Endothelial cell of umbilical vein (primary cell): ENCODE data around the gene SYT7. TPM values are rescaled to one million over a fixed set of nuclear protein-coding genes. Genes with fewer than 3 reads are reported as not detected.

Source experiments
- BruUV-seq: library from RNA; stranded (reverse); fragments of 400-500 nt; replicated peaks from 2 replicates; lab custom pipeline; 2021; lab: Mats Ljungman, UMichigan
- CTCF ChIA-PET: fragments of 300-600, 350-600 bp; sonication (Branson Sonifier 250); formaldehyde crosslinking; loops from one replicate; lab custom pipeline; 2021; ENCODE audit warnings: antibody characterized with exemption, inconsistent platforms; lab: Charles Lee
- POLR2A ChIA-PET: fragments of 300-600, 350-600 bp; sonication (Branson Sonifier 250); formaldehyde crosslinking; loops from one replicate; lab custom pipeline; 2021; ENCODE audit warnings: antibody characterized with exemption, inconsistent platforms; lab: Charles Lee
- DNase-seq: peaks from one replicate; pipeline ENCODE4 v3.0.0-alpha.2; 2011; ENCODE audit warnings: low read depth, low spot score
- FAIRE-seq: peaks from 2 replicates; lab custom pipeline; 2011; peaks lifted over from hg19 to GRCh38; lab: Jason Lieb, UNC
- H2AFZ ChIP-seq: 2 replicates; pipeline ENCODE4 v1.6.0; 2012; ENCODE audit warnings: low read depth, low read length, control low read depth, inconsistent platforms
- H3K27ac ChIP-seq: 2 replicates; pipeline ENCODE4 v1.5.1; 2011; ENCODE audit warnings: low read depth, mild to moderate bottlenecking, control low read depth, low read length, moderate library complexity; ENCODE audit not compliant: insufficient read depth
- H3K27me3 ChIP-seq, 2 experiments: 2 replicates each; pipeline versions ENCODE4 v1.6.0 to v1.6.1; 2011; ENCODE audit warnings: low read length in 2 of 2, mixed read lengths in 1 of 2; ENCODE audit not compliant: control insufficient read depth in 2 of 2, insufficient read depth in 2 of 2
- H3K36me3 ChIP-seq, 2 experiments: 2 replicates in 1 of 2; 3 replicates in 1 of 2; pipeline ENCODE4 v1.5.1; 2011; ENCODE audit warnings: low read length in 2 of 2, mild to moderate bottlenecking in 1 of 2, moderate library complexity in 1 of 2; ENCODE audit not compliant: control insufficient read depth in 2 of 2, insufficient read depth in 2 of 2; ENCODE audit errors: extremely low read depth in 1 of 2
- H3K4me1 ChIP-seq: 3 replicates; pipeline ENCODE4 v1.5.1; 2011; ENCODE audit warnings: mild to moderate bottlenecking, low read length; ENCODE audit not compliant: control insufficient read depth, insufficient read depth; ENCODE audit errors: extremely low read depth
- H3K4me2 ChIP-seq: 2 replicates; pipeline ENCODE4 v1.6.1; 2011; ENCODE audit warnings: low read length, control low read depth, mixed read lengths; ENCODE audit not compliant: insufficient read depth
- H3K4me3 ChIP-seq, 3 experiments: fragments of 200-600 bp in 1 of 3; sonication (generic), shearing (Covaris generic) in 1 of 3; replicated peaks in 1 of 3; 2 replicates each; pipeline ENCODE4 v1.5.1; 2011 to 2016; ENCODE audit warnings: control low read depth in 3 of 3, low read length in 3 of 3, mild to moderate bottlenecking in 2 of 3, inconsistent platforms in 1 of 3, low read depth in 1 of 3, moderate library complexity in 1 of 3; ENCODE audit not compliant: insufficient read depth in 1 of 3
- H3K79me2 ChIP-seq: 2 replicates; pipeline ENCODE4 v1.6.0; 2012; ENCODE audit warnings: low read length, inconsistent platforms; ENCODE audit not compliant: control insufficient read depth, insufficient read depth
- H3K9ac ChIP-seq: replicated peaks from 2 replicates; pipeline ENCODE3; 2011; ENCODE audit warnings: low read length, control low read depth; ENCODE audit not compliant: insufficient read depth; ENCODE audit errors: extremely low read depth
- H3K9me1 ChIP-seq: replicated peaks from 3 replicates; pipeline ENCODE4 v1.6.0; 2011; ENCODE audit warnings: mild to moderate bottlenecking, low read length; ENCODE audit not compliant: control insufficient read depth, insufficient read depth; ENCODE audit errors: extremely low read depth
- H3K9me3 ChIP-seq: replicated peaks from 2 replicates; pipeline ENCODE4 v1.5.1; 2012; ENCODE audit warnings: low read length, inconsistent platforms; ENCODE audit not compliant: control insufficient read depth, insufficient read depth
- H4K20me1 ChIP-seq: replicated peaks from 2 replicates; pipeline ENCODE3; 2011; ENCODE audit warnings: mild to moderate bottlenecking, low read length; ENCODE audit not compliant: control insufficient read depth, insufficient read depth; ENCODE audit errors: extremely low read depth
- CTCF ChIP-seq, 2 donors: IDR thresholded peaks; 1 replicate in 1 of 2; 2 replicates in 1 of 2; pipeline ENCODE4 v1.5.1; 2011; ENCODE audit warnings: low read length in 2 of 2, mild to moderate bottlenecking in 2 of 2, moderate library complexity in 2 of 2, control low read depth in 1 of 2, inconsistent platforms in 1 of 2, low read depth in 1 of 2; ENCODE audit not compliant: insufficient read depth in 1 of 2; ENCODE audit errors: extremely low read depth in 1 of 2
- EZH2 ChIP-seq: IDR thresholded peaks from 2 replicates; pipeline ENCODE4 v1.6.1; 2012; ENCODE audit warnings: borderline replicate concordance, low read depth, mild to moderate bottlenecking, moderate library complexity, low read length, inconsistent platforms; ENCODE audit not compliant: severe bottlenecking
- FOS ChIP-seq: IDR thresholded peaks from 2 replicates; pipeline ENCODE4 v1.6.1; 2011; ENCODE audit warnings: mild to moderate bottlenecking, low read length, moderate library complexity, borderline replicate concordance; ENCODE audit not compliant: insufficient read depth
- GATA2 ChIP-seq: IDR thresholded peaks from 2 replicates; pipeline ENCODE4 v1.7.0; 2011; ENCODE audit warnings: low read depth, mild to moderate bottlenecking, moderate library complexity, mixed read lengths, low read length; ENCODE audit not compliant: insufficient read length, insufficient read depth
- JUN ChIP-seq: IDR thresholded peaks from 2 replicates; pipeline ENCODE4 v1.6.1; 2011; ENCODE audit warnings: borderline replicate concordance, low read depth; ENCODE audit not compliant: insufficient read length, insufficient read depth
- MAX ChIP-seq: IDR thresholded peaks from 2 replicates; pipeline ENCODE4 v1.6.1; 2011; ENCODE audit not compliant: insufficient read depth, insufficient read length
- MYC ChIP-seq: IDR thresholded peaks from one replicate; pipeline ENCODE4 v1.6.1; 2011; ENCODE audit warnings: mild to moderate bottlenecking, low read depth, low read length
- POLR2A ChIP-seq: IDR thresholded peaks from 2 replicates; pipeline ENCODE4 v1.6.1; 2012; ENCODE audit warnings: low read depth, mild to moderate bottlenecking, control low read depth, low read length
- POLR2AphosphoS5 ChIP-seq: IDR thresholded peaks from 2 replicates; pipeline ENCODE4 v1.6.1; 2012; ENCODE audit warnings: low read depth, mild to moderate bottlenecking, control low read depth, low read length, moderate library complexity; ENCODE audit not compliant: insufficient read depth
- dilution Hi-C: fragments of 300-500 bp; cut with MboI; formaldehyde crosslinking; loops from one replicate; pipeline ENCODE4 v1.15.0; 2019; ENCODE audit warnings: low sequenced_read_pairs; ENCODE audit not compliant: extremely low pct_ligation_motif_present
- intact Hi-C: fragments of 100-400 bp; cut with micrococcal nuclease; formaldehyde crosslinking; loops from one replicate; pipeline ENCODE4 v1.10.0; 2022
- polyA plus RNA-seq, 4 experiments: library from polyadenylated mRNA; depleted of rRNA in 3 of 4; stranded (reverse) in 3 of 4; unstranded in 1 of 4; fragments of >200 nt; gene quantifications; 2 replicates each; pipeline versions ENCODE4 v1.2.1 to v1.2.3, GENCODE V29; 2011 to 2012; ENCODE audit warnings: missing spikeins in 1 of 4
- total RNA-seq: library from RNA; stranded (reverse); gene quantifications from 2 replicates; pipeline ENCODE4 v1.2.3, GENCODE V29; 2021

Gene SYT7
- total and polyA plus RNA-seq, 2 donors (not counting 3 experiments of a cell fraction or from before 2014, with no cell fraction given): 0.08 to 0.55 TPM

- TF ChIP-seq MAX (no peak), EZH2 (no peak), CTCF (IDR thresholded peaks at IDR 0.05; ENCODE audit: extremely low read depth in 1 of 2, insufficient read depth in 1 of 2, low read depth in 1 of 2, low read length in 2 of 2) (no peak), GATA2 (no peak), JUN (no peak), POLR2A (no peak), POLR2AphosphoS5 (no peak), MYC (no peak), FOS (no peak)
- H3K9ac ChIP-seq: no peak overlapping the region
- H3K4me3 ChIP-seq: no peak overlapping the region
- DNase-seq (no peak), FAIRE-seq (no peak)
- ChIA-PET POLR2A (no interaction called here), CTCF (interaction anchor here (1.0 to 1.6 kb wide), 2 partner anchors 33 to 131 kb away, joined by 3 to 4 read pairs; partner anchors contain the start of gene SYT7)
- no peaks in the 10 kb centered on the region for H4K20me1 ChIP-seq
- no peak overlapping the region for H3K4me2 ChIP-seq
- H3K27ac ChIP-seq: no peak overlapping the region
- H3K79me2 ChIP-seq: no peaks in the 10 kb centered on the region
- peaks cover 0 to 5% of the 10 kb centered on the region in 2 experiments for H3K27me3 ChIP-seq
- H3K36me3 ChIP-seq: no peaks in the 10 kb centered on the region
- intact Hi-C loops (no loop called here), dilution Hi-C loops (no loop called here)
- H3K9me1 ChIP-seq: no peaks in the 10 kb centered on the region
- no peak overlapping the region for H2AFZ ChIP-seq
- no TSS peak for BruUV-seq
- H3K9me3 ChIP-seq: no peaks in the 10 kb centered on the region
- H3K4me1 ChIP-seq: peaks cover 4% of the 10 kb centered on the region
These were observed 33.0 kb upstream of the SYT7 start for GRCh38 chr11:61613870-61614269.
